NOMO-1 treated with dmso at 0.1 percent for 144 hours (cell line): Measurements from ENCODE around the gene LCA5L.
"Not testable (repeated sequence)": the region's sequence is repeated elsewhere in the genome, so short reads cannot be mapped to it uniquely, and the experiment has no call there.

Experiments used
- DNase-seq: peaks from one replicate; lab custom pipeline; 2025; ENCODE audit not compliant: unreplicated experiment; lab: John Stamatoyannopoulos, UW

The LCA5L gene

GRCh38 chr21:39388038-39388810 is 57.4 kb downstream of the LCA5L start:
- peak; percentile 82 for DNase-seq

- DNase-seq, result peak; percentile 55
Observed at GRCh38 chr21:39387461-39388037, 58.0 kb downstream of the LCA5L start.

DNA sequence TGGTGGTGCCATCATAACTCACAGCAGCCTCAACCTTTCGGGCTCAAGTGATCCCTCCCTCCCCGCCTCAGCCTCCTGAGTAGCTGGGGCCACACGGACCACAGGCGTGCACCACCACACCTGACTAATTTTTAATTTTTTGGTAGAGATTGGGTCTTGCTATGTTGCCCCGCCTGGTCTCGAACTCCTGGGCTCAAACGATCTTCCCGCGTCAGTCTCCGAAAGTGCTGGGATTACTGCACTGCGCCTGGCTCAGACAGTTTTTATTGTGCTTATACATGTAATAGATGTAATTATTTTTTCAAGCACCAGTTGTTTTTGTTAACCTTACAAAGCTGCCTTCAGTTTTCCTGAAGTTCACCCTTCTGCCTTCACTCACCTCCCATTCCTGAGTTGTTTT is 58.7 kb downstream of the LCA5L start:
- no peak for DNase-seq

DNA sequence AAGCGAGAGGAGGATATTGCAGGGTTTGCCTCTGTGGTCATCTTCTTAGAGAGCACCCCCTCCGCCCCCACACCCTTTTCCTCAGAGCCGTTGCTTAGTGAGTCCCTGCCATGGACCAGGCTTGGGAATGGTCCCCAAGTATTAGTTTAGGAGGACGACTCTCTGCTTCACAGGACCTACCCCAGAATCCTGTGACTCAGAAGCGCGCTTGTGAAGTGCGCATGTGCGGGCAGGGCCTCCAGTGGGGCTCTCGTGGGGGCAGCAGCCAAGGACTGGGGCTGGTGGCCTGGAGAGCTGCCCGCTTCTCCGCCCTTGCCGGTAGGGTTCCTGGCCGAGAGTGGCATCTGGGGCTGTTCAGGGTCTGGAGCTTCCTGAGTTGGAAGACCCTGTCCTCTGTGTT is 59.4 kb downstream of the LCA5L start:
- no peak for DNase-seq

- peak; percentile 55 for DNase-seq
Observed at GRCh38 chr21:39385299-39386145, 60.1 kb downstream of the LCA5L start.

DNA sequence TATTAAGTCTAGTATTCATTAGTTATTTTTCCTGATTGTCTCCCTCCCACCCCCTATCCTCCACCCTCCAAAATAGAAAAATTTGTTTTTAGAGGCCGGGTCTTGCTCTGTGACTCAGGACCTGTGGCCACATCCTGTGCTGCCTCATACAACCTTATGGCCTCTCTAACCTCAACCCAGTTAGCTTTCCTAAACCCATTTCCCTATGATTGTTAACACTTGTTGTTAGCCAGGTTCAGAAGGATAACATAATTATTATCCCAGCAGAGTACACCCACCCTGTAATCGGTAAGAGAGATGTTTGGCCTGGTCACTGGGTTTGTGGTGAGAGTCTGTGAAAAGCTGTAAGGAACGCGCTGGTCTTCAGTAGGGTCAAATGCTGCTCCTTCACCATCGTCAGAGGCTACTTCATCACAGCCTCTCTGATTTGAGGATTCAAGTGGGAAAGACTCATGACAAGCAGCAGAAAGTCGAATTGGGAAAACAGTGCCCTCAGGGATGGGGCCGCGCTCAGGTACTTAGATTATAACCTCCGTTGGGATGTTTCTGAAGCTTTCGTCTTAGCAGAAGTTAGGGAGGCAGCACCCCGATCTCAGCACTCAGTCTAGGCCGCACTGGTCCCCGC is 60.8 kb downstream of the LCA5L start:
- no peak for DNase-seq

- DNase-seq, result not testable (repeated sequence)
Observed at GRCh38 chr21:39382096-39382495, 63.5 kb downstream of the LCA5L start.

- no peak for DNase-seq
Observed at GRCh38 chr21:39381009-39381408, 64.6 kb downstream of the LCA5L start.

GRCh38 chr21:39379986-39380891 is 65.3 kb downstream of the LCA5L start:
- peak; percentile 77 for DNase-seq

DNA sequence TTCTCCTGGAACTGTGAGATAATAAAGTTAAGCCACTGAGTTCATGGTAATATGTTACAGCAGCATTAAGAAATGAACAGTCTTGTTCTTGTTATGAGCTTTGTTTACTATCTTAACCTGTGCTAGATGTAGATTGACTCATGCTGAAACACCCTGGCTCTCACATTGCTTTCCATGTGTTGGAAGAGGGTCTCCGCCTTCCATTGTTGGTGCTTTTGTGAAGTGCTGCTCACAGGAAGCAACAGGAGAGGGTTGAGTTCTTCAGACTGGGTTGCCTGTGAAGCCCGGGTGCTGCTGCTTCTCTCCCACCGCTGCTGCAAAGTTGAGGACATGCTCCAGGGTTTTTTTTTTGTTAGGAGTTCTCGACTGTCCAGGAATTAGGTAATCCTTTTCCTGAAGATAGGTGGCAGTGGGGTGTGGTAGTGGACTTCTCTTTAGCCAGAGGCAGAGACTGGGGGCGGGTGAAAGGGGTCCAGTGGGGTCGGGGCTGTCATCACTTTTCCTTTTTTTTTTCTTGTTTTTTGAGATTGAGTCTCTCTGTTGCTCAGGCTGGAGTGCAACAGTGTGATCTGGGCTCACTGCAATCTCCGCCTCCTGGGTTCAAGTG is 68.0 kb downstream of the LCA5L start:
- DNase-seq, result no peak

- DNase-seq, result no peak
Observed at GRCh38 chr21:39375446-39375845, 70.1 kb downstream of the LCA5L start.

DNA sequence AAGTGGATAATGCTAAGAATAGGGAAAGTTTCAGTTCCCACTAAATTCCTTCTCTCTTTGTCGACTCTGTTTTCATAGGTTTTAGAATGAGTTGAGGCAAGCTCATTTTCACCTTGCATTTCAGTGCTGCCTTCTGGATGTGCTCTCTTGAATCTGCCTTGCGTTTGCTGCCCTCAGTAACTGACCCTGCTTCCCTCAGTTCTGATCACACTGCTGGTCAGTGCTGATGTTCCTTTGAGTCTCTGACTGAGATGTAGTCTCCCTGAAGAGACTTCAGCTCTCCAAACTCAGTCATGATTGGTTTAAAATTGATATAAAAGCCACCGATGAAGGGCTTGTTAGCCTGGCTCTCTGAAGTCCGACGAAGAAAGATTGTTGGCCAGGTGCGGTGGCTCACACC is 71.5 kb downstream of the LCA5L start:
- DNase-seq, result no peak

GRCh38 chr21:39373634-39374033 is 71.9 kb downstream of the LCA5L start:
- no peak for DNase-seq

- DNase-seq, result not testable (repeated sequence)
Observed at GRCh38 chr21:39369896-39370288, 75.7 kb downstream of the LCA5L start.

- DNase-seq, result no peak
Observed at GRCh38 chr21:39367783-39368182, 77.8 kb downstream of the LCA5L start.

DNA sequence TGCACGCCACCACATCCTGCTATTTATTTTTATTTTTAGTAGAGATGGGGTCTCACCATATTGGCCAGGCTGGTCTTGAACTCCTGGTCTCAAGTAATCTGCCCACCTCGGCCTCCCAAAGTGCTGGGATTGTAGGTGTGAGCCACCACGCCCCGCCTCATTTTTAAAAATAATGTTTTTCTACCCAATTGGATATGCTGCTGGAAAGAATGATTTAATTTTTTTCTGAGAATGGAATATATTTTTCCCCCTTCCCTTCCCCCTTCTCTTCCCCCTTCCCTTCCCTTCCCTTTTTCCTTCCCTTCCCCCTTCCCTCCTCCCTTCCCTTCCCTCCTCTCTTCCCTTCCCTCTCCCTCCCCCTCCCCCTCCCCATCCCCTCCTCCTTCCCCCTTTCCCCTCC is 79.0 kb downstream of the LCA5L start:
- no peak for DNase-seq

DNA sequence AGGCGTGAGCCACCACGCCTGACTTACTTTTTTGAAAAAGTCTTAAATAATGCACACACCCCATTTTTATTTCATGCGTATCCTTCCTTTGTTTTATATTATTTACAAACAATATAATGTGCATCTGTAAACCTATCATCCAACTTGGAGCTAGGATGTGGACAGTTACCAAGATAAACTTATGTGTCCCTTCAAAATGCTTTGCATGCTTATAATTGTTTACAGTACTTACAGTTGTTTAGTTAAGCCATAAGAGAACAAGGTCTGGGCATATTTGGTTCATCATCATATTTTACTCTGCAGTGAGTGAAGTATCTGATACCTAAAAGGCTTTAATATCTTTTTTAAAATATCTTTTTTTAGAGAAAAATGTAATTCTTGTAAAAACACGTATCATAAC is 80.6 kb downstream of the LCA5L start:
- DNase-seq, result no peak

GRCh38 chr21:39363607-39364555 is 81.7 kb downstream of the LCA5L start:
- no peak for DNase-seq

- no peak for DNase-seq
Observed at GRCh38 chr21:39362733-39363132, 82.8 kb downstream of the LCA5L start.
